Stimulated activated CD8-positive, alpha-beta memory T cell treated with anti-CD3 and anti-CD28 coated beads, Interleukin-4, amount 100 ng/mL, for 24 hours (primary cell): Measurements from ENCODE around the gene SCAF4.
A peak's percentile ranks its signal among the peaks of the same experiment; 100 is the strongest.
"Not testable (repeated sequence)": the region's sequence is repeated elsewhere in the genome, so short reads cannot be mapped to it uniquely, and the experiment has no call there.

Experiments
- DNase-seq: peaks from one replicate; pipeline ENCODE4 v3.0.0-alpha.2; 2020; ENCODE audit warnings: low read depth

SCAF4 gene

GRCh38 chr21:31731857-31732596 lies at the start of gene SCAF4:
TSS of gene SCAF4 (minus strand) at chr21:31732118. CDS start at chr21:31731692, 426 bp downstream.
- DNase-seq = peak; percentile 75

DNA sequence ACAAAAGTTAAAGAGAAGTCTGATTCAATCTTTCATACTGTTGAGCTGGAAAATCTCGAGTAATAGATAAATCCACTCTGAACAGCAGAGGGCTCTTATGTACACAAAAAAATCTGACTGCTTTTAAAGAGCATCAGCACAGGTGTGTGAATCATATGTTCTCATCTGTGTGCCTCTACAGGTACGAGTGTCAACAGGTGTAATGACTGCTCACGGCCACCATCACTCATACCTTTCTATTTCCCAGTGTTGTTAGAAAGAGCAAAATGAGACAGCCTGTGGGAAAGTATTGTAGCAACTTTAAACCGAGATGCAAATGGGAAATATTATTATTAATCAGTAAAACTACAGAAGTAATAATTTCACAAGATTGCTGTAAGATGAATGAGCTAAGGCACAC lies 49.0 kb upstream of the SCAF4 start:
- DNase-seq = no peak

DNA sequence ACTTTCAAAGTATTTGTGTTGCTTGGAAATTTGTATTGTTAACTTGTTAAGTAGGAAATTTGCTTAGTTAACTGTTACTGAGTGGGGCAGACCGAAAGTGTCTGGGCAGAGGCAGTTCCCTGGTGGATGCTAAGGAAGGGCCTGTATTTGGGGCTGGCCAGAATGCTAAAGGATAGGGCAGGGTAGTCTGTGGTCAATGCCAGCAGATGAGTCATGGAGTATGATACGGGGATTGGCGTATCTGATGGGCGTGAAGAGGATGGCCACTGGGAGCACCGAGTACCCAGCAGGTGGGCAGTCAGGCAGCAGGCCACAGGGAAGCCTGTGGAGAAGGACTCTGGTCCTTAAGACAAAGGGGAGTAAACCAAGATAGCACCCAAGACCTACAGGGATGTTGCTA lies 46.6 kb upstream of the SCAF4 start:
- no peak for DNase-seq

GRCh38 chr21:31777857-31778256 lies 45.9 kb upstream of the SCAF4 start:
- no peak for DNase-seq

DNA sequence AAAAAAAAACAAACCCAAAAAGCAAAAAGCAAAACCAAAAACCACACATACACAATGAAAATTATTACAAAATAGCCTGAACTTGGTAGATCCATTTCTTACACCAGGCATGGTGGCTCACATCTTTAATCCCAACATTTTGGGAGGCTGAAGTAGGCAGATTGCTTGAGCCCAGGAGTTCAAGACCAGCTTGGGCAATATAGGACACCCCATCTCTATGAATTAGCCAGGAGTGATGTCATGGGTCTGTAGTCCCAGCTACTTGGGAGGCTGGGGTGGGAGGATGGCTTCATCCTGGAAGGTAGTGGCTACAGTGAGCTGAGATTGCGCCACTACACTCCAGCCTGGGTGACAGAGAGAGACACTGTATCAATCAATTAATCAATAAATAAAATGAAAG lies 42.1 kb upstream of the SCAF4 start:
- no peak for DNase-seq

DNA sequence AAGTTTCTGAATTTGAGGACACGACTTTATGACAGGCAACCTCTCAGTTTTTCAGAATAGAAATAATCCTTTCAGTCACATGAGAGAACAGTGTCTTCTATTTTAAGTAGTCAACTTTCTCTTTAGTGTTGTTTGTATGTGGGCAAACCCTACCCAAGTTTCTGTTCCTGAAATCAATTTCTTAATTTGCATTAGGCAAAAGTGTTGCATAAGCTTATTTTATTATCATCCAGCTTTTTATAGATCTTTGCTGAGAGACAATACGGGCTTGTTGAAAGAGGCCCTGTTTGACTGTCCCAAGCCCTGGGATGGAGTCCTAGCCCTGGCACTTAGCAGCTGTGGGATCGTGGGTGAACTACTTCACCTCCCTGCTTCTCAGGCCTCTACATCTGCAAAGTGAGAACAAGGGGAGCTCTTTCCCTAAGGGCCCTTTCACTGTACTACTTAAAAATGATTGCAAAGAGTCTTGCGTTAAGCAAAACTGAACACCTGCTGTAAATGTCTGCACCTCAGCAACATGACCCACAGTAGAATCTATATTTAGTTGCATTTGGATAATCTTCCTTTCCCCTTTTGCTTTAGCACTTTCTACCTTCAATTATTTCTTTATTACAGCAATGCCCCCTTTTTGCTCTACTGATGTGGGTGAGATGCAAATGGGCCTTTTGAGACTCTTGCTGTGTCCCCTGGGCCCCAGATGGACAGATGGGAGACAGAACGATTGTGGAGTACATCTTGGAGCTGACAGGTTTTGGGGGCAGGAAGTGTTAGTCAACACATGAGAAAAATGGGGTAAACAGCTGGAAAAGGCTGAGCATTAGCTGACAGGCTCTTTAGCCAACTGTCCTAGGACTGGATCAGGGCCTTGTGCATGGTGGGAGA lies 41.0 kb upstream of the SCAF4 start:
- DNase-seq = no peak

DNA sequence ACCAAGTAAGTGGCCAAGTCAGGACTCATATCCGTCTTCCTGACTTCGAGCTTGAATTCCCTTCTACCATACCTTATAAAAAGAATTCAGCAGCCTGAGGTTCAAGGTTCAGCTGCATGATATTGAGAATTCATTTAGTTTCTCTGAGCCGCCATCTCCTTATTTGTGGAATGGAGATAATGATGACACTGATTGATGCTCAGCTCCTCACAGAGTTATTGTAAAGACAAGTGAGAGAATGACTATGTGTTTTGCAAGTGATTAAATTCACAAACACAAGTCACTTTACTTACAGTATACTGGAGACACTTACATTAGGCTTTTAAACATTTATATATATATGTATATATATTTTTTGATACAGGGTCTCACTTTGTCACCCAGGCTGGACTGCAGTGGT lies 39.8 kb upstream of the SCAF4 start:
- no peak for DNase-seq

DNA sequence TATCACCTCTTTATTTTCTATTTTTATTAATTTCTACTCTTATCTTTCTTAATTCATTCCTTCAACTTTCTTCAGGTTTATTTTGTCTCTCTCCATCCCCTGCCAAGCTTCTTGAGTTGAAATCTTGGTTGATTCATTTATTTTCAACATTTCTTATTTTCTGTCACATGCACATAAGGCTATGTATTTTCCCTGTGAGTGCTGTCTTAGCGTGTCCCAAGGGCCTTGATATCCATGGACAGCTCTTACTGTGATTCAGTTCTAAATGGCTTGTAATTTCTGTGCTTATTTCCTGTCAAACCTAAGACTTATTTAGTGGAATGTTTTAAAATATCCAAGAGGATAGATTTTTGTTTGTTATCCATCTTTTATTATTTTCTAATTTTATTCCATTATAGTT lies 36.8 kb upstream of the SCAF4 start:
- DNase-seq = no peak

GRCh38 chr21:31766899-31767298 lies 35.0 kb upstream of the SCAF4 start:
- no peak for DNase-seq

GRCh38 chr21:31765850-31766249 lies 33.9 kb upstream of the SCAF4 start:
- not testable (repeated sequence) for DNase-seq

GRCh38 chr21:31760931-31761330 lies 29.0 kb upstream of the SCAF4 start:
- no peak for DNase-seq

- DNase-seq = no peak
These were observed 24.9 kb upstream of the SCAF4 start for GRCh38 chr21:31756787-31757186.

DNA sequence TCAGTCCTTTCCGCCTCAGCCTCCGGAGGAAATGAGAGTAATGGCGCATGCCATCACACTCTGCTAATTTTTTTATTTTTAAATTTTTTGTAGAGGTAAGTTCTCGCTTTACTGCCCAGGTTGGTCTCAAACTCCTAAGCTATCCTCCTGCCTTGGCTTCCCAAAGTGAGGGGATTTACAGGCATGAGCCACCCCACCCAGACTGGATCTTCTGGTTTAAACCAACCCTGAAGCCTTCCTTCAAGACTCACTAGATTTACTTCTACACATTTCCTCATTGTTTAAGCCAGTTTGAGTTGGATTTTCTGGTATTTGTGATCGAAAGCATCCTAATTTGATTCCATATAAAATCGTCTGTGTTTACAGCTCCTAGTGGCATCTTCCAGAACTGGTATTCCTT lies 23.1 kb upstream of the SCAF4 start:
- no peak for DNase-seq

GRCh38 chr21:31754708-31754960 lies 22.7 kb upstream of the SCAF4 start:
- DNase-seq = no peak

DNA sequence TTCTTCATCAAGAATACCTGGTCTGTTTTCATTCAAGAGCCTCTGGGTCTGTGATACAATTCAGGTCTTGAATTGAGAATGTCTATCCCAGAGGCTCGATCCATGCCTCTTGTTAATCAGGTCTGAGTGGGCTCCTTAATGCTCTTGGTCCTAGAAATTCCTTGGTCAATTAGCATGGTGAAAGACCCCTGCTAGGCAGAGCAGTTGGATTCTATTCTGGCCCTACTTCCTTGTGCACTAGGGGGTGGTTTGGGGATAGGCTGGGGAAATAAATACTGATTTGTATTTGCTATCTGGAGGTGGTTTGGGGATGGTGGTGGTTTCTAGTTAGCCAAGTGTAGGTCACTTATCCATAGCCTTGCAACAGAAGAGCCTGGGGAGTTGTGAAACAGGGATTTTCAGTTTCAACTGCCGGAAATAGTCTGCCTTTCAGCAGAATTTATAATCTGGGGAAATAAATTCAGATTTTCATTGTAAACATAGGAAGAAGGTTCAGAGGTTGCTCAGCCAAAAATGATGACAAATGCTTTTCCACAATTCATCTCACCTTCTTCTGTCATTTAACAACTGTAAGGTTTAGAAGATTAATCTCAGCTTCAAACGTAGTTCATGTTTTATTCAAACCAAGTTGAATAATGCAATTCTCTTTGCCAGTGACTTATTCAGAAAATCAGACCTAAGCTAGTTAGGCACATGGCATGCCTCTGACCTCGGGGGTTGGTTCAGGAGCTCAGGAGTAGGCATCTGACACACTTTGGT lies 22.2 kb upstream of the SCAF4 start:
- DNase-seq = no peak

DNA sequence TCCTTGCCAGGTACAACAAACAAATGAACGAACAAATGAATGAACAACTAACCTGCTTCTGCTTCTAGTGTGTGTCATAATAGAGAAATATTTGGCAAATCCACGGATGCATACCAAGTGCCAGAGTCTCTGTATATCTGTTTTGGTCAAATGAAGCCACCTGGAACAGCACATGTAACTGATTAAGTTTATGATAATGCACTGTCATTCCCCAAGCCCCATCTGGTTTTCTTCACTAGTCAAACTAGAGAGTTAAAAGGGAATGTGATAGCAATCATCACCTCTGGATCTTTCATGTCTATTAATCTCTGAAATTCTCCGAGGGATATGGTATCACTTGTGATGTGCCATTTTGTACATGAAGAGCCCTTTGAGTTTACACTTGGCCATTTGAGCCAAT lies 21.0 kb upstream of the SCAF4 start:
- DNase-seq = no peak

- no peak for DNase-seq
These were observed 20.4 kb upstream of the SCAF4 start for GRCh38 chr21:31752352-31752751.

- DNase-seq = no peak
These were observed 18.9 kb upstream of the SCAF4 start for GRCh38 chr21:31750843-31751242.

DNA sequence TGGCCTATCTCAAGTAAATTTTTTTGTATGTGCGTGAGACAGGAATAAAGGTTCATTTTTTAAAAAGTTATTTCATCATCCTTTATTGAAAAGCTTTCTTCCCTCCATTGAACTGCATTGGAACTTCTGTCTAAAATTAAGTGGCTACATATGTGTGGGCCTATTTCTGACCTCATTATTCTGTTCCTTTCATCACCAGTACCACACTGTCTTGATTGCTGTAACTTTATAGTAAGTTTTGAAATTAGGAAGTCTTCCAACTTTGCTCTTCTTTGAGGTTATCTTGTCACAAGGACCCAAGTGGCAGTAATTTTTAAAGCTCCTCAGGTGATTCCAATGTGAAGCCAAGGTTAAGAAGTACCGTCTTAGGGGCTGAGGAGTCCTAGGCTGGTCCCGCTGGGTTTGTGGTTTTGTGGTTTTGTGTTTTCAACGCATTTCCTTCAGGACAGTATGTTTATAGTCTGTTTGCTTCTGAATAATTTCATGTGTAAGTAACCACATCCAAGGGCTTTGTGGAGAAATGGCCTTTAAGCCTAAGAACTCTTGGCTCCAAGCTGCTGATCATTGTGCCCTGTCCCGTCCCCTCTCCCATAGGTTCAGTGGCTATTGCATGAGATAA lies 12.4 kb upstream of the SCAF4 start:
- DNase-seq = no peak

DNA sequence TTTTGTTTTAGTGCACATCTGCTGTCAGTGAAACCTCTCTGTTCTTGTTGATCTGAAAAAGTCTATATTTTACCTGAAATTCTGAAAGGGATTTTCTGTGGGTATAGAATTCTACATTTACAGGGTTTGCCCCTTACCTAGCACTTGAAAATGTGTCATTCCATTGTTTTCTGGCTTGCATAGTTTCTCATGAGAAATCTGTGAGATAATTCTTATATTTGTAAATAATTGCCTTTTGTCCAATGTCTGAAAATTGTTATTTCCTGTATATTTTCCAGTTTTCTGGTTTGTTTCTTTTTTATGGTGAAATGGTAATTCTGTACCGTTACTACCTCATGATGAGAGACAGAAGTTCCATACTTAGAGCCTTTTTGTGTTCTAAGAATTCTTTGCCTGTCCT lies 11.8 kb upstream of the SCAF4 start:
- no peak for DNase-seq

GRCh38 chr21:31741116-31741515 lies 9.2 kb upstream of the SCAF4 start:
- DNase-seq = no peak

- not testable (repeated sequence) for DNase-seq
These were observed 5.9 kb upstream of the SCAF4 start for GRCh38 chr21:31737586-31738397.
